GM18861 (cell line): ENCODE results near the gene MRGPRX3.
"Not testable (repeated sequence)": the region's sequence is repeated elsewhere in the genome, so short reads cannot be mapped to it uniquely, and the experiment has no call there.

Experiments used
- ATAC-seq: cut with Tn5 transposase; IDR thresholded peaks from one replicate; pipeline ENCODE4 v1.9.1; 2021; ENCODE audit not compliant: unreplicated experiment

MRGPRX3 gene

GRCh38 chr11:18132341-18132740 is at the start of gene MRGPRX3:
Gene MRGPRX3 (plus strand): TSS chr11:18132571. CDS start chr11:18137203, 4,632 bp downstream.
- no peak for ATAC-seq

DNA sequence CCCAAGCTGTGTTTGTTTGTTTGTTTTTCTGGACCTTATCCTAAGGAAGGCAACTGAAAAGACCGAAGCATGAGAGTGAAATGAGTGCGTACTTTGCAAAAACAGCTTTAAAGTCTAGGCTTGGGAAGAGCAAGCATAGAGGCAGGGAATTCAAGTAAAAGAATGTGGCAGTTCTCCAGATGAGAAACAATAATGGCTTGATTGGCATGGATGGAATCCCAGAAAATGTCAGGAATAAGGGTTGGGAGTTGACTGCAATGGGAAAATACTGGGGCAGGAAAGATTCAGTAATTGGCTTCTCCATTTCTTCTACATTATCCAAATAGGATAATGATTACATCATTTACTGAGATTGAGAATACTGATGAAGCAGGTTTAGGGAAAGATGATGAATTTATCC is 44.0 kb upstream of the MRGPRX3 start:
- no peak for ATAC-seq

DNA sequence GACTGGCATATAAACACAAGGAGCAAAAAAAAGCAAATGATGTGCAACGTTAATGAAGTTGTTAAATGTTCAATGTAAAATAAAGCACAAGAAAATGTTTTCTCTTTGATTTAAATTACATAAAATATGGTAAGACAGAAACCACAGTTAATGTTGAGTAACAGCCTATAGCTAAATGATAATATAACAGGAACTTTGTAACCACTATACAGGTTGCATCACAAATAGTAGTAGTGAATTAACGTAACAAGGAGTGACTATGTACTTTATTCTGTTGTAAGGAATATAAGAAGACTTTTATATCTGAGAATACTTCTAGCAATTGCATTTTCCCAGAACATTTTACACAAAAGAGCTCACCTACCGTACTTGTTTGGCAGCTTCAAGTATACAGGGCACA is 43.4 kb upstream of the MRGPRX3 start:
- no peak for ATAC-seq

GRCh38 chr11:18091731-18092130 is 40.6 kb upstream of the MRGPRX3 start:
- no peak for ATAC-seq

DNA sequence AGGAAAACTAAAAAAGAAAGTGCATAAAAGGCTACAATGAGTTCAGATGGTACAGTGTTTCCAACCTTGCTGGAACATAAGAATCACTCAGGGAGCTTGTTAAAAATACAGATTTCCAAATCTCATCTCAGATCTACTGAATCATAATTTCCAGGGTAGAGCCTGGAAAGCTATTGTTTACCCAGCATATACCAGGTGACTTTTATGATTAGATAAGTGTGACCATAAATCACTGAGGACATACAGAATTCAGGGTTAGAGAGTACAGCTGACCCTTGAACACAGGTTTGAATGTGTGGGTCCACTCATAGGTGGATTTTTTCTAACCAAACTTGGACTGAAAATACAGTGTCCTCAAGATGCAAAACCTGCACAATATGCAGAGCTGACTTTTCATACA is 38.4 kb upstream of the MRGPRX3 start:
- ATAC-seq, result no peak

DNA sequence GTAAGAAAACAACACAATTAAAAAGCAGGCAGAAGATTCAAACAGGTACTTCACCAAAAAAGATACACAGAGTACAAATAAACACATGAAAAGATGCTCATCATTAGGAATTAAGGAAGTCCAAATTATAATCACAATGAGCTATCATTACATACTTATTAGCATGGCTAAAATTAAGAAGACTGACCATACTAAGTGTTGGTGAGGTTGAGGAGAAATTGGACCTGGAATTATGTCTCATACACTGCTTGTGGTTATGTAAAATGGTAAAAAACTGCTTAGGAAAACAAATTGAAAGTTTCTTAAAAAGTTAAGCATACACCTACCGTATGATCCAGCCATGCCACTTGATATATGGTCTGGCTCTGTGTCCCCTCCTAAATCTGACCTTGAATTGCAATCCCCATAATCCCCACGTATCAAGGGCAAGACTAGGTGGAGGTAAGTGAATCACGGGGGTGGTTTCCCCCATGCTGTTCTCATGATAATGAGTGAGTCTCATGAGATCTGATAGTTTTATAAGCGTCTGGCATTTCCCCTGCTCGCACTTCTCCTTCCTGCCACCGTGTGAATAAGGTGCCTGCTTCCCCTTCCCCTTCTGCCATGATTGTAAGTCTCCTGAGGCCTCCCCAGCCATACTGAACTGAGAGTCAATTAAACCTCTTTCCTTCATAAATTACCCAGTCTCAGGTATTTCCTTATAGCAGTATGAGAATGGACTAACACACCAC is 31.3 kb upstream of the MRGPRX3 start:
- no peak for ATAC-seq

GRCh38 chr11:18105086-18105801 is 27.1 kb upstream of the MRGPRX3 start:
- ATAC-seq, result no peak

GRCh38 chr11:18105802-18106574 is 26.4 kb upstream of the MRGPRX3 start, which contains the start of gene SAAL1:
Gene SAAL1 (minus strand): TSS chr11:18106082. CDS start chr11:18106041, 41 bp downstream.
- peak; percentile 90 for ATAC-seq

- no peak for ATAC-seq
Observed at GRCh38 chr11:18106688-18107087, 25.7 kb upstream of the MRGPRX3 start.

DNA sequence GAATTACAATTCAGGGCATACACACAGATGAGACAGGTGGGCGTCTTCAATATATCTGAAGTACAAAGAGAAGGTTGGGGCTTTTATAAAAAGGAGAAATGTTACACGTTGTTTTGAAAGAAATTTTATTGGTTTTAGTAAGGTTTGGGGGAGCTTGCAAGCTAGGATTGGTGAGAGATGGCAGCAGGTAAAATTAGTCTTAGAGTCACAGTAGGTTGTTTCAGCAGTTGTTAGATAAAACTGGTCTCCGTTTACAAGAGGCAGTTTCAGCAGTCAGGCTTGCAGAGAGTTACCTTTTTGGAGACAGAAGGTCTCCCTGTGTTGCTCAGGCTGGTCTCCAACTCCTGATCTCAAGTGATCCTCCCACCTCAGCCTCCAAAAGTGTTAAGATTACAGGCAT is 24.1 kb upstream of the MRGPRX3 start:
- no peak for ATAC-seq

DNA sequence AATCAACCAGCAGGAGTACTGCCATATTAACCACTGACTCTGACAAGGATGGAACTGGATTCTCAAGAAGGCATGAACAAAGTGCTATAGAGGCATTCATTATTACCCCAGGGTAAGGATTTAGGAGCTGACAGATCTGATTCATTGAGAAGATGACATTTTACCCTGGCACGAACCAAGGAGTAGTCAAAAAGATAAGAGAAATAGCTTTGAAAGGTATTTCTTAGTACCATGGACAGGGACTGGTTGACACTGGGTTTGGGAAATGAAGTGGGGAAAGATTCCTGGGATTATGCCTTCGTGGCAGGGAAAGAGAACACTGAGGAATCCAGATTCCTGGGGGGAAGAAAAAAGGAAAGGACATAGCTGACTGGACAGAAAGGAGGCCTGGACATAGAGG is 21.4 kb upstream of the MRGPRX3 start:
- ATAC-seq, result no peak

GRCh38 chr11:18115360-18116127 is 16.8 kb upstream of the MRGPRX3 start:
- ATAC-seq, result peak; percentile 78

GRCh38 chr11:18121331-18121828 is 11.0 kb upstream of the MRGPRX3 start:
- ATAC-seq, result not testable (repeated sequence)

GRCh38 chr11:18131115-18131514 is 1.3 kb upstream of the MRGPRX3 start:
- ATAC-seq, result not testable (repeated sequence)

GRCh38 chr11:18135308-18135707 is 2.9 kb downstream of the MRGPRX3 start:
- no peak for ATAC-seq

DNA sequence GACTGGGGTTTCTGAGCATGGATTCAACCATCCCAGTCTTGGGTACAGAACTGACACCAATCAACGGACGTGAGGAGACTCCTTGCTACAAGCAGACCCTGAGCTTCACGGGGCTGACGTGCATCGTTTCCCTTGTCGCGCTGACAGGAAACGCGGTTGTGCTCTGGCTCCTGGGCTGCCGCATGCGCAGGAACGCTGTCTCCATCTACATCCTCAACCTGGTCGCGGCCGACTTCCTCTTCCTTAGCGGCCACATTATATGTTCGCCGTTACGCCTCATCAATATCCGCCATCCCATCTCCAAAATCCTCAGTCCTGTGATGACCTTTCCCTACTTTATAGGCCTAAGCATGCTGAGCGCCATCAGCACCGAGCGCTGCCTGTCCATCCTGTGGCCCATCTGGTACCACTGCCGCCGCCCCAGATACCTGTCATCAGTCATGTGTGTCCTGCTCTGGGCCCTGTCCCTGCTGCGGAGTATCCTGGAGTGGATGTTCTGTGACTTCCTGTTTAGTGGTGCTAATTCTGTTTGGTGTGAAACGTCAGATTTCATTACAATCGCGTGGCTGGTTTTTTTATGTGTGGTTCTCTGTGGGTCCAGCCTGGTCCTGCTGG is 4.9 kb downstream of the MRGPRX3 start:
- no peak for ATAC-seq

DNA sequence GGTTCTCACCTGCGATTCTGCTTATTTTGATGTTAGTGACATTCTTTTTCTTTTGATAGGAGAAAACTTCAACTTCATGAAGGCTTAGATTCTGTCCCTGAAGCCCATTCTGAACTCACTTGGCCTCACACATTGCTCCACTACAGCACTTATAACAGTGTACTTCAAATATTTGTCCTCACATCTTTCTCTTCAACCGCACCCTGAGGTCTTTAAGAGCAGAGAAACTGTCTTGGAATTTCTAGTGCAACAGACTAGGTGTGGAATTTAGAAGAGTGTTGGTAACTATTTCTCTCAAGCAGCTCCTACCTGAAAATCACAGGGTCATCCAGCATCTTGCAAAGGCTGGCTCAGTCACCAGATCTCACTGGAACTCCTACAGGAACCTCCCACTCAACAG is 7.8 kb downstream of the MRGPRX3 start:
- no peak for ATAC-seq

GRCh38 chr11:18144243-18144642 is 11.9 kb downstream of the MRGPRX3 start:
- no peak for ATAC-seq

GRCh38 chr11:18145025-18145424 is 12.7 kb downstream of the MRGPRX3 start:
- ATAC-seq, result no peak

- no peak for ATAC-seq
Observed at GRCh38 chr11:18145837-18146236, 13.5 kb downstream of the MRGPRX3 start.
